Ishikawa (cell line): ENCODE measurements around the gene TOR4A.

Experiments
- CEBPB ChIP-seq: IDR thresholded peaks from 2 replicates; pipeline ENCODE4 v1.6.1; 2012
- CREB1 ChIP-seq: IDR thresholded peaks from 2 replicates; pipeline ENCODE4 v1.6.1; 2012; ENCODE audit warnings: low read depth
- EGR1 ChIP-seq: IDR thresholded peaks from 2 replicates; pipeline ENCODE4 v1.6.1; 2012
- EP300 ChIP-seq: IDR thresholded peaks from 2 replicates; pipeline ENCODE4 v1.6.1; 2012; ENCODE audit warnings: borderline replicate concordance
- FOXM1 ChIP-seq: IDR thresholded peaks from 2 replicates; pipeline ENCODE4 v1.6.1; 2012; ENCODE audit warnings: low read depth, borderline replicate concordance
- NFIC ChIP-seq: IDR thresholded peaks from 2 replicates; pipeline ENCODE4 v1.6.1; 2012
- RAD21 ChIP-seq: IDR thresholded peaks from 2 replicates; pipeline ENCODE4 v1.6.1; 2012; ENCODE audit warnings: low read depth
- TAF1 ChIP-seq: IDR thresholded peaks from 2 replicates; pipeline ENCODE4 v1.6.1; 2012; ENCODE audit warnings: low read depth, mild to moderate bottlenecking
- TCF12 ChIP-seq: IDR thresholded peaks from 2 replicates; pipeline ENCODE4 v1.6.1; 2012; ENCODE audit warnings: low read depth
- TEAD4 ChIP-seq: IDR thresholded peaks from 2 replicates; pipeline ENCODE4 v1.6.1; 2012
- YY1 ChIP-seq: IDR thresholded peaks from 2 replicates; pipeline ENCODE4 v1.6.1; 2012; ENCODE audit warnings: low read depth
- ZBTB7A ChIP-seq: IDR thresholded peaks from 2 replicates; pipeline ENCODE4 v1.6.1; 2012; ENCODE audit warnings: low read depth
- TF ChIP-seq, protein P1 (sequence below): IDR thresholded peaks from 2 replicates; pipeline ENCODE4 v1.6.1; 2012
- TF ChIP-seq, protein P2 (sequence below): IDR thresholded peaks from 2 replicates; pipeline ENCODE4 v1.6.1; 2012; ENCODE audit warnings: low read depth, mild to moderate bottlenecking
- TF ChIP-seq, protein P3 (sequence below): IDR thresholded peaks from 2 replicates; pipeline ENCODE4 v1.6.1; 2012

The TOR4A gene

DNA sequence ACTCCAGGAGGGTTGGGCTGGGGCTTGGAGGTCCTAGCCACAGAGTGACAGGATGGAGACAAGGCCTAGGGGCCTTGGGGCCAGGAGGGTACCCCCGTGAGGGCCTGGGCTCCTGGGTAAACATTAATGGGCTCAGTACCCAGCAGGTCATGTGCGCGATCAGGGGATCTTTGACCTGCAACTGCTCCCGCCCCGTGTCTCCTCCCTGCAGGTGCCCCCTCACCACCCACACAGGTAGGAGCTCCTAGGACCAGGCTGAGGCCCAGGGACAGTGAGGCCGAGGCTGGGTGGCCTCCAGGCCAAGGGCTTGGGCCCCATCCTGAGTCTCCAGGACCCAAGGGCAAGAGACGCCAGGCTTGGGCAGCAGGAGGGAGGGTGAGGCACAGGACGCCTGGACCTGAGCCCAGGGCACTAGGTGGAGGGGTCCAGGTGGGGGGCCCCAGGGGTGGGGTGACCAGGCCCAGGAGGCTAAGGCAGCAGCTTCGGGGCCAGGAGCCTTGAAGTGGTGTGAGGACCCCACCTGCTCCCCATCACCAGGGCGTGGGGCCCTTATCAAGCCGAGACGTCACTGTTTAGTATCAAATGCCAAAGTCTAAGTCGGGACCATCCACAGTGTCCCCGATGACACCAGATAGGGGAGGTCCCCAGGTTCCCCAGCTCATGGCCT lies 46.7 kb upstream of the TOR4A start, which contains the start of gene SLC34A3:
Gene SLC34A3, plus strand, starts transcription at position 197 of the 667 bp plus-strand sequence. CDS start 802 bp downstream, outside the sequence.
- 0 out of 2 replicates have a peak, but pooled peaks have one; percentile 14 for TF ChIP-seq ZBTB7A
- no peak for TF ChIP-seq RAD21
- TF ChIP-seq TEAD4, result no peak

DNA sequence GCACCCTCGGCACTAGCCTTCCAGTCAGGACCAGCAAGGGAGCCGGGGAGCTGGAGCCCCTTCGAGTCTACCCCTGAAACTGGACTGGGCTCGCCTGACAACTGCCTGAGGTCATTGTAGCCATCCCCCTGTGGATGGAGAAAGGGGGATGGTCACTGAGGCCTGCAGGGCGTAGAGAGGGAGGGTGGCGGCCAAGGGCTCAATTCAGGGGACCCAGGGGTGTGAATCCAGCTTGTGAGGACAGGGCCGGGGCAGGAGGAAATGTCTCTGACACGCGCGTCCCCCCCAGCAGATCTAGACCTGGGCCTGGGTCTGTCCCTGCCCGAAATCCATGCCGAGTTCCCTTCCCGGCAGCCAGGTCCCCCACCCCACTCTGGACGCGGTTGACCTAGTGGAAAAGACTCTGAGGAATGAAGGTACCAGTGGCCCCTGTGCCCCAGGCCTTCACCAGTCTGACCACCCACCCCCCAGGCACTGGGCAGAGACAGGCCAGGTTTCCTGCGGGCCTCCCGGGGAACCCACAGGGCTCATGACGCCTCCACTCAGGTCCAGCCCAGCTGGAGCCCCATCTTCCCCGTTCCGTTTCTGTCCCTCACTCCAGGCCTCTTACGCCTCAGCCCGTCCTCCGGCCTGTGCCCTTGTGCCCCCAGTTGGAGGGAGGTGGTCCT lies 46.0 kb upstream of the TOR4A start:
- TF ChIP-seq NFIC (no peak), RAD21 (no peak), TEAD4 (no peak), EGR1 (no peak), CREB1 (no peak), TCF12 (no peak), CEBPB (no peak), EP300 (no peak), ZBTB7A (no peak), FOXM1 (no peak), YY1 (no peak), TAF1 (no peak)
- TF ChIP-seq, protein P1, sequence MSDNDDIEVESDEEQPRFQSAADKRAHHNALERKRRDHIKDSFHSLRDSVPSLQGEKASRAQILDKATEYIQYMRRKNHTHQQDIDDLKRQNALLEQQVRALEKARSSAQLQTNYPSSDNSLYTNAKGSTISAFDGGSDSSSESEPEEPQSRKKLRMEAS, result no peak
- TF ChIP-seq, protein P2, sequence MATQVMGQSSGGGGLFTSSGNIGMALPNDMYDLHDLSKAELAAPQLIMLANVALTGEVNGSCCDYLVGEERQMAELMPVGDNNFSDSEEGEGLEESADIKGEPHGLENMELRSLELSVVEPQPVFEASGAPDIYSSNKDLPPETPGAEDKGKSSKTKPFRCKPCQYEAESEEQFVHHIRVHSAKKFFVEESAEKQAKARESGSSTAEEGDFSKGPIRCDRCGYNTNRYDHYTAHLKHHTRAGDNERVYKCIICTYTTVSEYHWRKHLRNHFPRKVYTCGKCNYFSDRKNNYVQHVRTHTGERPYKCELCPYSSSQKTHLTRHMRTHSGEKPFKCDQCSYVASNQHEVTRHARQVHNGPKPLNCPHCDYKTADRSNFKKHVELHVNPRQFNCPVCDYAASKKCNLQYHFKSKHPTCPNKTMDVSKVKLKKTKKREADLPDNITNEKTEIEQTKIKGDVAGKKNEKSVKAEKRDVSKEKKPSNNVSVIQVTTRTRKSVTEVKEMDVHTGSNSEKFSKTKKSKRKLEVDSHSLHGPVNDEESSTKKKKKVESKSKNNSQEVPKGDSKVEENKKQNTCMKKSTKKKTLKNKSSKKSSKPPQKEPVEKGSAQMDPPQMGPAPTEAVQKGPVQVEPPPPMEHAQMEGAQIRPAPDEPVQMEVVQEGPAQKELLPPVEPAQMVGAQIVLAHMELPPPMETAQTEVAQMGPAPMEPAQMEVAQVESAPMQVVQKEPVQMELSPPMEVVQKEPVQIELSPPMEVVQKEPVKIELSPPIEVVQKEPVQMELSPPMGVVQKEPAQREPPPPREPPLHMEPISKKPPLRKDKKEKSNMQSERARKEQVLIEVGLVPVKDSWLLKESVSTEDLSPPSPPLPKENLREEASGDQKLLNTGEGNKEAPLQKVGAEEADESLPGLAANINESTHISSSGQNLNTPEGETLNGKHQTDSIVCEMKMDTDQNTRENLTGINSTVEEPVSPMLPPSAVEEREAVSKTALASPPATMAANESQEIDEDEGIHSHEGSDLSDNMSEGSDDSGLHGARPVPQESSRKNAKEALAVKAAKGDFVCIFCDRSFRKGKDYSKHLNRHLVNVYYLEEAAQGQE, result no peak
- TF ChIP-seq, protein P3, sequence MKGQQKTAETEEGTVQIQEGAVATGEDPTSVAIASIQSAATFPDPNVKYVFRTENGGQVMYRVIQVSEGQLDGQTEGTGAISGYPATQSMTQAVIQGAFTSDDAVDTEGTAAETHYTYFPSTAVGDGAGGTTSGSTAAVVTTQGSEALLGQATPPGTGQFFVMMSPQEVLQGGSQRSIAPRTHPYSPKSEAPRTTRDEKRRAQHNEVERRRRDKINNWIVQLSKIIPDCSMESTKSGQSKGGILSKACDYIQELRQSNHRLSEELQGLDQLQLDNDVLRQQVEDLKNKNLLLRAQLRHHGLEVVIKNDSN, result no peak

DNA sequence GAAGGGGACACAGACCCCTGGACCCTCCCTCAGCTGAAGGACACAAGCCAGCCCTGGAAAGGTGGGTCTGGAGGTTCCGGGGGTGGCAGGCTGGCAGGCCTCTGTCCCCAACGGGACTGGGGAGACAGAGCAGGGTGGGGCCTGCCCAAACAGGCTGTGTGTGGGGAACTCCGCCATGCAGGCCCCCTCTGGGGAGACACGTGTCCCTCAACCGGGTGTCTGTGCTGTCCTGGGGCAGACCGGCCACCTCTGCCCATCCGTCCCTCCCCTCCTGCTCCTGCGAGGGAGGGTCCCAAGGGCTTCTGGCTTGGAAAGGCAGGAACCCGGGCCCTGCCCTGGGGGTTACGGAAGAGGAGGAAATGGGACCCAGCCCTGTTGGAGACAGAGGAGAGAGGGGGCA lies 45.4 kb upstream of the TOR4A start:
- TF ChIP-seq, protein P3, result no peak
- TF ChIP-seq EP300 (no peak), RAD21 (no peak)

DNA sequence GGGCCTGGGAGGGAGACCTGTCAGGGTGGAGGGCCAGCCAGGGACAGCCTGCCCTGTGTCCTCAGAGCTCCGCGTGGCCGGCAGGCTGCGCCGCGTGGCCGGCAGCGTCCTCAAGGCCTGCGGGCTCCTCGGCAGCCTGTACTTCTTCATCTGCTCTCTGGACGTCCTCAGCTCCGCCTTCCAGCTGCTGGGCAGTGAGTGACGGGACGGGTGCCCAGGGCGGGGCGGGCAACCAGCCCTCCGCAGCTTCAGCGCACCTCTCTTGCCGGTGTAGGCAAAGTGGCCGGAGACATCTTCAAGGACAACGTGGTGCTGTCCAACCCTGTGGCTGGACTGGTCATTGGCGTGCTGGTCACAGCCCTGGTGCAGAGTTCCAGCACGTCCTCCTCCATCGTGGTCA lies 45.0 kb upstream of the TOR4A start:
- TF ChIP-seq TEAD4 (no peak), EGR1 (no peak), FOXM1 (no peak), CEBPB (no peak), ZBTB7A (no peak), RAD21 (no peak), EP300 (no peak), NFIC (no peak), TAF1 (no peak), CREB1 (no peak)
- TF ChIP-seq, protein P2, result no peak
- TF ChIP-seq, protein P1, result no peak

DNA sequence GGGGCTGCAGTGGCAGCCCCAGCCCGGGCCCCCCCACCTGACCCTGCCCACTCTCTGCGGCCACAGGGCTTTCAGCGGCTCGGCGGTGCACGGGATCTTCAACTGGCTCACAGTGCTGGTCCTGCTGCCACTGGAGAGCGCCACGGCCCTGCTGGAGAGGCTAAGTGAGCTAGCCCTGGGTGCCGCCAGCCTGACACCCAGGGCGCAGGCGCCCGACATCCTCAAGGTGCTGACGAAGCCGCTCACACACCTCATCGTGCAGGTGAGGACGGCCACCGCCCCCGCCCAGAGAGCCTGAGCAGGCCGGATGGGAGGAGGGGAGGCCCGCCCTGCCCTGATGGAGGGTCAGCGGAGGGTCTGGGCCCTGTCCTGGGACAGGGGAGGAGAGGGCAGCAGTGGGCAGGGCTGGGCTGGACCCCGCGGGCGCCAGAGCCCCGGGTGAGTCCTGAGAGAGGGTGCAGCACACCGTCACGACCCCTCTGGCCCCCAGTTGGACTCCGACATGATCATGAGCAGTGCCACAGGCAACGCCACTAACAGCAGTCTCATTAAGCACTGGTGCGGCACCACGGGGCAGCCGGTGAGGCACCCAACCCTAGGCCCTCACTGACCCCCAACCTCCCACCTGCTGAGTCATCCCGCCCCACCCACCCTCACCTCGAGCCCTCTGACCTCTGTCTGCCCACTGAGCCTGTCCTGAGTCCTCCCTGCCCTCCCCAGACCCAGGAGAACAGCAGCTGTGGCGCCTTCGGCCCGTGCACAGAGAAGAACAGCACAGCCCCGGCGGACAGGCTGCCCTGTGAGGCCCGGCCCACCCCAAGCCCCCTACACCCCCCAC lies 44.2 kb upstream of the TOR4A start:
- TF ChIP-seq, protein P1, result no peak
- no peak for TF ChIP-seq EP300
- TF ChIP-seq, protein P3, result no peak
